ENCODE results near the gene FUCA1.

Gene FUCA1

GRCh38 chr1:23910553-23911246 lies 42.6 kb upstream of the FUCA1 start:
- no peak for TF ChIP-seq EZH2phosphoT487 (IDR thresholded peaks at IDR 0.05; ENCODE audit: borderline replicate concordance, low read length)
- TF ChIP-seq CTCF (IDR thresholded peaks at IDR 0.05; ENCODE audit: low read depth, low read length, poor library complexity, severe bottlenecking): no peak
- H4K20me1 ChIP-seq (ENCODE audit: control insufficient read depth, insufficient read depth, low read depth, low read length): no peaks in the 10 kb centered on the region
- peaks cover 99% of the 10 kb centered on the region for H3K4me1 ChIP-seq (ENCODE audit: control insufficient read depth, low read length)
- peak overlapping the region; percentile 99 for H3K27ac ChIP-seq (ENCODE audit: low read depth, low read length)
- peaks cover 23% of the 10 kb centered on the region for H3K36me3 ChIP-seq (ENCODE audit: control insufficient read depth, low read length)
- H3K9me2 ChIP-seq (replicated peaks; ENCODE audit: control insufficient read depth, low read length): no peaks in the 10 kb centered on the region
- H3K4me2 ChIP-seq (ENCODE audit: low read length): peak overlapping the region; percentile 98
- no peaks in the 10 kb centered on the region for H3K27me3 ChIP-seq (ENCODE audit: control insufficient read depth, low read length)
- peaks cover 62% of the 10 kb centered on the region for H3F3A ChIP-seq (ENCODE audit: control insufficient read depth, insufficient read depth)
- no peaks in the 10 kb centered on the region for H3K9me3 ChIP-seq (ENCODE audit: control insufficient read depth, insufficient read depth, low read length)
- H3K4me3 ChIP-seq (ENCODE audit: low read length): peak overlapping the region; percentile 80
- H3K79me2 ChIP-seq (ENCODE audit: control insufficient read depth, low read length): peaks cover 35% of the 10 kb centered on the region

DNA sequence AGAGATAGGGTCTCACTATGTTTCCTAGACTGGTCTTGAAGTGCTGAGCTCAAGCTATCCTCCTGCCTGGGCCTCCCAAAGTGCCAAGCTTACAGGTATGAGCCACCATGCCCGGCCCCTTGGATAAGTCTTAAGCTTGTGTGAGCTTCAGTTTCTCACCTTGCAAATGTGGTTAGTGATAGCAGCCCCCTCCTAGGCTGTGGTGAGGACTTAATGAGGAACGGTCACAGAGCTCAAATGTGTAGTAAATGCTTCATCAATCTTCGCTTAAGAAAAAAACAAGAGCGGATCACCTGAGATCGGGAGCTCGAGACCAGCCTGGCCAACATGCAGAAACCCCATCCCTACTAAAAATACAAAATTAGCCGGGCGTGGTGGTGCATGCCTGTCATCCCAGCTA lies 42.1 kb upstream of the FUCA1 start:
- TF ChIP-seq EZH2phosphoT487 (IDR thresholded peaks at IDR 0.05; ENCODE audit: borderline replicate concordance, low read length): no peak
- TF ChIP-seq CTCF (IDR thresholded peaks at IDR 0.05; ENCODE audit: low read depth, low read length, poor library complexity, severe bottlenecking): no peak
- H3K4me2 ChIP-seq (ENCODE audit: low read length): peak overlapping the region; percentile 98
- peaks cover 56% of the 10 kb centered on the region for H3F3A ChIP-seq (ENCODE audit: control insufficient read depth, insufficient read depth)
- peaks cover 25% of the 10 kb centered on the region for H3K36me3 ChIP-seq (ENCODE audit: control insufficient read depth, low read length)
- H3K4me1 ChIP-seq (ENCODE audit: control insufficient read depth, low read length): peaks cover 99% of the 10 kb centered on the region
- no peaks in the 10 kb centered on the region for H3K27me3 ChIP-seq (ENCODE audit: control insufficient read depth, low read length)
- H4K20me1 ChIP-seq (ENCODE audit: control insufficient read depth, insufficient read depth, low read depth, low read length): no peaks in the 10 kb centered on the region
- peak overlapping the region; percentile 80 for H3K4me3 ChIP-seq (ENCODE audit: low read length)
- no peaks in the 10 kb centered on the region for H3K9me3 ChIP-seq (ENCODE audit: control insufficient read depth, insufficient read depth, low read length)
- no peaks in the 10 kb centered on the region for H3K9me2 ChIP-seq (replicated peaks; ENCODE audit: control insufficient read depth, low read length)
- H3K79me2 ChIP-seq (ENCODE audit: control insufficient read depth, low read length): peaks cover 39% of the 10 kb centered on the region
- peak overlapping the region; percentile 99 for H3K27ac ChIP-seq (ENCODE audit: low read depth, low read length)

- TF ChIP-seq EZH2phosphoT487 (IDR thresholded peaks at IDR 0.05; ENCODE audit: borderline replicate concordance, low read length) (no peak), CTCF (IDR thresholded peaks at IDR 0.05; ENCODE audit: low read depth, low read length, poor library complexity, severe bottlenecking) (no peak)
- peaks cover 46% of the 10 kb centered on the region for H3K79me2 ChIP-seq (ENCODE audit: control insufficient read depth, low read length)
- H3F3A ChIP-seq (ENCODE audit: control insufficient read depth, insufficient read depth): peaks cover 49% of the 10 kb centered on the region
- no peaks in the 10 kb centered on the region for H4K20me1 ChIP-seq (ENCODE audit: control insufficient read depth, insufficient read depth, low read depth, low read length)
- no peaks in the 10 kb centered on the region for H3K27me3 ChIP-seq (ENCODE audit: control insufficient read depth, low read length)
- peak overlapping the region; percentile 80 for H3K4me3 ChIP-seq (ENCODE audit: low read length)
- peaks cover 32% of the 10 kb centered on the region for H3K36me3 ChIP-seq (ENCODE audit: control insufficient read depth, low read length)
- peak overlapping the region; percentile 99 for H3K27ac ChIP-seq (ENCODE audit: low read depth, low read length)
- no peaks in the 10 kb centered on the region for H3K9me2 ChIP-seq (replicated peaks; ENCODE audit: control insufficient read depth, low read length)
- no peaks in the 10 kb centered on the region for H3K9me3 ChIP-seq (ENCODE audit: control insufficient read depth, insufficient read depth, low read length)
- H3K4me1 ChIP-seq (ENCODE audit: control insufficient read depth, low read length): peaks cover 99% of the 10 kb centered on the region
- H3K4me2 ChIP-seq (ENCODE audit: low read length): peak overlapping the region; percentile 98
Observed at GRCh38 chr1:23909412-23909811, 41.3 kb upstream of the FUCA1 start.
